ENCODE data around the gene FCF1. TPM values are rescaled to one million over a fixed set of nuclear protein-coding genes. Genes with fewer than 3 reads are reported as not detected.

Gene FCF1
- total and polyA plus RNA-seq, 2 of the 13 experiments (the other 11 are each of a cell fraction or from before 2014, with no cell fraction given): 31.0 to 44.4 TPM

DNA sequence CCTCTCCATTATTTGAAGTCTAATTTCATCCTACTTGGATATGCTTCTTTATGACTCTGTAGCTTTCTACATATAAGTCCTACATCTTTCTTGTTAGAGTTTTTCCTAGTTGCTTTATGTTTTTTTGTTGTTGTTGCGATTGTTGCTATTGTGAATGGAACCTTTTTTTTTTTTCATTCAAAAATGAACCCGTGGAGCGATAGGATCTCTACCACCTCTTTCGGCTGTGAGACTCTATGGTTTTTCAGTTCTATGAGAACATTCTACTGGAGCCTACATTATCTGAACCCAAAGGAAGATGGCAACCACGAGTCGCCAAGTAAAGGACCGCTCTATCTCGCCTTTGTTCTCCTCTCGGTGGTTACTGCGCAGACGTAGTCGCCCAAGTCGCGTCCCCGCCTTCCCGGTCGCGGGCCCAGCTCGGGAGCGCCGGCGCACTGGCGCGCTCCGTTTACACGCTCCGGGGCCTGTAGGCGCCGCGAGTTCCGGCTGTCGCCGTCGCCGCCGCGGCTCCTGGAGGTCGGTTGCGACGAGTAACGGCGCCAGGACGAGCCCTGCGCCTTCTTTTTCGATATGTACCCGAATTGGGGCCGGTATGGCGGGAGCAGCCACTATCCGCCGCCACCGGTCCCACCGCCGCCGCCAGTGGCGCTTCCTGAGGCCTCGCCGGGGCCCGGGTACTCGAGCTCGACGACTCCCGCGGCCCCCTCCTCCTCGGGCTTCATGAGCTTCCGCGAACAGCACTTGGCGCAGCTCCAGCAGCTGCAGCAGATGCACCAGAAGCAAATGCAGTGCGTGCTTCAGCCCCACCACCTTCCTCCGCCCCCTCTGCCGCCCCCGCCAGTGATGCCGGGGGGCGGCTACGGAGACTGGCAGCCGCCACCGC is 50.2 kb downstream of the FCF1 start, which contains the start of gene YLPM1 (continued):
- TF ChIP-seq, protein P1, sequence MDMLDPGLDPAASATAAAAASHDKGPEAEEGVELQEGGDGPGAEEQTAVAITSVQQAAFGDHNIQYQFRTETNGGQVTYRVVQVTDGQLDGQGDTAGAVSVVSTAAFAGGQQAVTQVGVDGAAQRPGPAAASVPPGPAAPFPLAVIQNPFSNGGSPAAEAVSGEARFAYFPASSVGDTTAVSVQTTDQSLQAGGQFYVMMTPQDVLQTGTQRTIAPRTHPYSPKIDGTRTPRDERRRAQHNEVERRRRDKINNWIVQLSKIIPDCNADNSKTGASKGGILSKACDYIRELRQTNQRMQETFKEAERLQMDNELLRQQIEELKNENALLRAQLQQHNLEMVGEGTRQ (IDR thresholded peaks at IDR 0.05; ENCODE audit: low read depth, low read length): no peak
- TF ChIP-seq, protein P1 (CRISPR knock-in tag; IDR thresholded peaks at IDR 0.05; ENCODE audit: borderline replicate concordance): no peak; the same call in 1 of the 2 replicates
- TF ChIP-seq, protein P2, sequence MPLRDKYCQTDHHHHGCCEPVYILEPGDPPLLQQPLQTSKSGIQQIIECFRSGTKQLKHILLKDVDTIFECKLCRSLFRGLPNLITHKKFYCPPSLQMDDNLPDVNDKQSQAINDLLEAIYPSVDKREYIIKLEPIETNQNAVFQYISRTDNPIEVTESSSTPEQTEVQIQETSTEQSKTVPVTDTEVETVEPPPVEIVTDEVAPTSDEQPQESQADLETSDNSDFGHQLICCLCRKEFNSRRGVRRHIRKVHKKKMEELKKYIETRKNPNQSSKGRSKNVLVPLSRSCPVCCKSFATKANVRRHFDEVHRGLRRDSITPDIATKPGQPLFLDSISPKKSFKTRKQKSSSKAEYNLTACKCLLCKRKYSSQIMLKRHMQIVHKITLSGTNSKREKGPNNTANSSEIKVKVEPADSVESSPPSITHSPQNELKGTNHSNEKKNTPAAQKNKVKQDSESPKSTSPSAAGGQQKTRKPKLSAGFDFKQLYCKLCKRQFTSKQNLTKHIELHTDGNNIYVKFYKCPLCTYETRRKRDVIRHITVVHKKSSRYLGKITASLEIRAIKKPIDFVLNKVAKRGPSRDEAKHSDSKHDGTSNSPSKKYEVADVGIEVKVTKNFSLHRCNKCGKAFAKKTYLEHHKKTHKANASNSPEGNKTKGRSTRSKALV (CRISPR knock-in tag; IDR thresholded peaks at IDR 0.05): peak; percentile 83
- TF ChIP-seq ZNF776 (CRISPR knock-in tag; IDR thresholded peaks at IDR 0.05) (peak; percentile 76; the same call in 1 of the 2 replicates), CENPX (CRISPR knock-in tag; IDR thresholded peaks at IDR 0.05) (no peak), ZFP41 (CRISPR knock-in tag; IDR thresholded peaks at IDR 0.05; ENCODE audit: borderline replicate concordance) (no peak; the same call in 1 of the 2 replicates), ZNF230 (CRISPR knock-in tag; IDR thresholded peaks at IDR 0.05) (no peak), ZNF737 (CRISPR knock-in tag; IDR thresholded peaks at IDR 0.05; ENCODE audit: borderline replicate concordance) (no peak), CEBPB (IDR thresholded peaks at IDR 0.05; ENCODE audit: borderline replicate concordance, low read depth, low read length) (no peak), PHF5A (CRISPR knock-in tag; IDR thresholded peaks at IDR 0.05; ENCODE audit: low read depth, unreplicated experiment) (no peak)
- TF ChIP-seq, protein P3, sequence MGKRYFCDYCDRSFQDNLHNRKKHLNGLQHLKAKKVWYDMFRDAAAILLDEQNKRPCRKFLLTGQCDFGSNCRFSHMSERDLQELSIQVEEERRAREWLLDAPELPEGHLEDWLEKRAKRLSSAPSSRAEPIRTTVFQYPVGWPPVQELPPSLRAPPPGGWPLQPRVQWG (CRISPR knock-in tag; IDR thresholded peaks at IDR 0.05; ENCODE audit: borderline replicate concordance, low read depth): no peak
- TF ChIP-seq, protein P4, sequence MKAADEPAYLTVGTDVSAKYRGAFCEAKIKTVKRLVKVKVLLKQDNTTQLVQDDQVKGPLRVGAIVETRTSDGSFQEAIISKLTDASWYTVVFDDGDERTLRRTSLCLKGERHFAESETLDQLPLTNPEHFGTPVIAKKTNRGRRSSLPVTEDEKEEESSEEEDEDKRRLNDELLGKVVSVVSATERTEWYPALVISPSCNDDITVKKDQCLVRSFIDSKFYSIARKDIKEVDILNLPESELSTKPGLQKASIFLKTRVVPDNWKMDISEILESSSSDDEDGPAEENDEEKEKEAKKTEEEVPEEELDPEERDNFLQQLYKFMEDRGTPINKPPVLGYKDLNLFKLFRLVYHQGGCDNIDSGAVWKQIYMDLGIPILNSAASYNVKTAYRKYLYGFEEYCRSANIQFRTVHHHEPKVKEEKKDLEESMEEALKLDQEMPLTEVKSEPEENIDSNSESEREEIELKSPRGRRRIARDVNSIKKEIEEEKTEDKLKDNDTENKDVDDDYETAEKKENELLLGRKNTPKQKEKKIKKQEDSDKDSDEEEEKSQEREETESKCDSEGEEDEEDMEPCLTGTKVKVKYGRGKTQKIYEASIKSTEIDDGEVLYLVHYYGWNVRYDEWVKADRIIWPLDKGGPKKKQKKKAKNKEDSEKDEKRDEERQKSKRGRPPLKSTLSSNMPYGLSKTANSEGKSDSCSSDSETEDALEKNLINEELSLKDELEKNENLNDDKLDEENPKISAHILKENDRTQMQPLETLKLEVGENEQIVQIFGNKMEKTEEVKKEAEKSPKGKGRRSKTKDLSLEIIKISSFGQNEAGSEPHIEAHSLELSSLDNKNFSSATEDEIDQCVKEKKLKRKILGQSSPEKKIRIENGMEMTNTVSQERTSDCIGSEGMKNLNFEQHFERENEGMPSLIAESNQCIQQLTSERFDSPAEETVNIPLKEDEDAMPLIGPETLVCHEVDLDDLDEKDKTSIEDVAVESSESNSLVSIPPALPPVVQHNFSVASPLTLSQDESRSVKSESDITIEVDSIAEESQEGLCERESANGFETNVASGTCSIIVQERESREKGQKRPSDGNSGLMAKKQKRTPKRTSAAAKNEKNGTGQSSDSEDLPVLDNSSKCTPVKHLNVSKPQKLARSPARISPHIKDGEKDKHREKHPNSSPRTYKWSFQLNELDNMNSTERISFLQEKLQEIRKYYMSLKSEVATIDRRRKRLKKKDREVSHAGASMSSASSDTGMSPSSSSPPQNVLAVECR (CRISPR knock-in tag; IDR thresholded peaks at IDR 0.05; ENCODE audit: borderline replicate concordance): peak; percentile 95
- TF ChIP-seq, protein P5, sequence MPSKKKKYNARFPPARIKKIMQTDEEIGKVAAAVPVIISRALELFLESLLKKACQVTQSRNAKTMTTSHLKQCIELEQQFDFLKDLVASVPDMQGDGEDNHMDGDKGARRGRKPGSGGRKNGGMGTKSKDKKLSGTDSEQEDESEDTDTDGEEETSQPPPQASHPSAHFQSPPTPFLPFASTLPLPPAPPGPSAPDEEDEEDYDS (CRISPR knock-in tag; IDR thresholded peaks at IDR 0.05): peak; percentile 64; the same call in 1 of the 2 replicates
- TF ChIP-seq, protein P6, sequence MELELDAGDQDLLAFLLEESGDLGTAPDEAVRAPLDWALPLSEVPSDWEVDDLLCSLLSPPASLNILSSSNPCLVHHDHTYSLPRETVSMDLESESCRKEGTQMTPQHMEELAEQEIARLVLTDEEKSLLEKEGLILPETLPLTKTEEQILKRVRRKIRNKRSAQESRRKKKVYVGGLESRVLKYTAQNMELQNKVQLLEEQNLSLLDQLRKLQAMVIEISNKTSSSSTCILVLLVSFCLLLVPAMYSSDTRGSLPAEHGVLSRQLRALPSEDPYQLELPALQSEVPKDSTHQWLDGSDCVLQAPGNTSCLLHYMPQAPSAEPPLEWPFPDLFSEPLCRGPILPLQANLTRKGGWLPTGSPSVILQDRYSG (CRISPR knock-in tag; IDR thresholded peaks at IDR 0.05): peak; percentile 92
- TF ChIP-seq, protein P7, sequence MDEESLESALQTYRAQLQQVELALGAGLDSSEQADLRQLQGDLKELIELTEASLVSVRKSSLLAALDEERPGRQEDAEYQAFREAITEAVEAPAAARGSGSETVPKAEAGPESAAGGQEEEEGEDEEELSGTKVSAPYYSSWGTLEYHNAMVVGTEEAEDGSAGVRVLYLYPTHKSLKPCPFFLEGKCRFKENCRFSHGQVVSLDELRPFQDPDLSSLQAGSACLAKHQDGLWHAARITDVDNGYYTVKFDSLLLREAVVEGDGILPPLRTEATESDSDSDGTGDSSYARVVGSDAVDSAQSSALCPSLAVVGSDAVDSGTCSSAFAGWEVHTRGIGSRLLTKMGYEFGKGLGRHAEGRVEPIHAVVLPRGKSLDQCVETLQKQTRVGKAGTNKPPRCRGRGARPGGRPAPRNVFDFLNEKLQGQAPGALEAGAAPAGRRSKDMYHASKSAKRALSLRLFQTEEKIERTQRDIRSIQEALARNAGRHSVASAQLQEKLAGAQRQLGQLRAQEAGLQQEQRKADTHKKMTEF (CRISPR knock-in tag; IDR thresholded peaks at IDR 0.05): peak; percentile 88
